Skeletal muscle cell (primary cell): ENCODE data around the gene QPCTL.

ENCODE experiments used
- DNase-seq: peaks from one replicate; pipeline ENCODE4 v3.0.0-alpha.2; 2010; ENCODE audit warnings: low read depth
- H3K4me3 ChIP-seq: 2 replicates; pipeline ENCODE4 v1.5.1; 2011; ENCODE audit warnings: low read depth, mild to moderate bottlenecking, control low read depth, low read length, moderate library complexity

QPCTL gene

DNA sequence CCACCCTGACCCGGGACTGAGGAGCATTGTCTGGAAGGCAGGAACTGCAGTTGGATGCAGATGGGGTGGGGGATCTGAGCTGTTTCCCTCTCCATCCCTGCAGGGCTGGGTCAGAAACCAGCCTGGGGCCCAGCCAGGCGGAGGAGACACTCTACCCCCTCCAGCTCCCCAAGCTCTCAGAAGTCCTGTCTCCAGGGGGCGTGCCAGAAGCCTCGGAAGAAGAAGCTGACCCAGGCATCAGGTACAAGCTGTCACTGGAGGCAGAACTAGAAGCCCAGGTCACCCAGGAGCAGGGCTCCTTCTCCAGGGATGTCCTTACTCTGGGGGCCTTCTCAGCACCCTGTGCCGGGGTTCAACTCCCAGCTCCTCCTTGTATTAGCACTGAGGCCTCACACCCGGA, 61.1 kb downstream of the QPCTL start:
- no peak overlapping the region for H3K4me3 ChIP-seq
- DNase-seq, result no peak
